NK-92 (cell line): ENCODE results near the gene SLC1A1.
"Not testable (repeated sequence)": the region's sequence is repeated elsewhere in the genome, so short reads cannot be mapped to it uniquely, and the experiment has no call there.

Source experiments
- DNase-seq: peaks from one replicate; lab custom pipeline; 2025; ENCODE audit not compliant: unreplicated experiment; lab: John Stamatoyannopoulos, UW

Gene SLC1A1

GRCh38 chr9:4574657-4575243 lies 84.5 kb downstream of the SLC1A1 start:
- no peak for DNase-seq

GRCh38 chr9:4575997-4576396 lies 85.7 kb downstream of the SLC1A1 start:
- DNase-seq, result no peak

- no peak for DNase-seq
Observed at GRCh38 chr9:4576448-4576847, 86.2 kb downstream of the SLC1A1 start.

- no peak for DNase-seq
Observed at GRCh38 chr9:4579001-4579400, 88.7 kb downstream of the SLC1A1 start.

GRCh38 chr9:4581035-4581760 lies 90.9 kb downstream of the SLC1A1 start:
- DNase-seq, result no peak

GRCh38 chr9:4581861-4582565 lies 91.7 kb downstream of the SLC1A1 start:
- no peak for DNase-seq

GRCh38 chr9:4583001-4583400 lies 92.7 kb downstream of the SLC1A1 start:
- no peak for DNase-seq

GRCh38 chr9:4584636-4585035 lies 94.4 kb downstream of the SLC1A1 start:
- no peak for DNase-seq

- no peak for DNase-seq
Observed at GRCh38 chr9:4585135-4585534, 94.9 kb downstream of the SLC1A1 start.

GRCh38 chr9:4588721-4589120 lies 98.5 kb downstream of the SLC1A1 start:
- DNase-seq, result no peak

- DNase-seq, result no peak
Observed at GRCh38 chr9:4590430-4591122, 100.3 kb downstream of the SLC1A1 start.

- DNase-seq, result no peak
Observed at GRCh38 chr9:4591123-4591500, 100.8 kb downstream of the SLC1A1 start.

GRCh38 chr9:4592295-4592694 lies 102.0 kb downstream of the SLC1A1 start:
- no peak for DNase-seq

GRCh38 chr9:4592886-4593285 lies 102.6 kb downstream of the SLC1A1 start:
- no peak for DNase-seq

- no peak for DNase-seq
Observed at GRCh38 chr9:4594545-4594944, 104.3 kb downstream of the SLC1A1 start.

GRCh38 chr9:4594994-4595393 lies 104.7 kb downstream of the SLC1A1 start:
- no peak for DNase-seq

GRCh38 chr9:4596165-4596922 lies 106.1 kb downstream of the SLC1A1 start:
- DNase-seq, result no peak

- no peak for DNase-seq
Observed at GRCh38 chr9:4600368-4600767, 110.1 kb downstream of the SLC1A1 start.

GRCh38 chr9:4603830-4604229 lies 113.6 kb downstream of the SLC1A1 start:
- DNase-seq, result no peak

GRCh38 chr9:4604678-4605095 lies 114.4 kb downstream of the SLC1A1 start:
- DNase-seq, result no peak

- not testable (repeated sequence) for DNase-seq
Observed at GRCh38 chr9:4606033-4606432, 115.8 kb downstream of the SLC1A1 start.
